ENCODE measurements around the gene RUBCNL. TPM values are rescaled to one million over a fixed set of nuclear protein-coding genes. Genes with fewer than 3 reads are reported as not detected.
A peak's percentile ranks its signal among the peaks of the same experiment; 100 is the strongest.

RUBCNL gene, protein sequence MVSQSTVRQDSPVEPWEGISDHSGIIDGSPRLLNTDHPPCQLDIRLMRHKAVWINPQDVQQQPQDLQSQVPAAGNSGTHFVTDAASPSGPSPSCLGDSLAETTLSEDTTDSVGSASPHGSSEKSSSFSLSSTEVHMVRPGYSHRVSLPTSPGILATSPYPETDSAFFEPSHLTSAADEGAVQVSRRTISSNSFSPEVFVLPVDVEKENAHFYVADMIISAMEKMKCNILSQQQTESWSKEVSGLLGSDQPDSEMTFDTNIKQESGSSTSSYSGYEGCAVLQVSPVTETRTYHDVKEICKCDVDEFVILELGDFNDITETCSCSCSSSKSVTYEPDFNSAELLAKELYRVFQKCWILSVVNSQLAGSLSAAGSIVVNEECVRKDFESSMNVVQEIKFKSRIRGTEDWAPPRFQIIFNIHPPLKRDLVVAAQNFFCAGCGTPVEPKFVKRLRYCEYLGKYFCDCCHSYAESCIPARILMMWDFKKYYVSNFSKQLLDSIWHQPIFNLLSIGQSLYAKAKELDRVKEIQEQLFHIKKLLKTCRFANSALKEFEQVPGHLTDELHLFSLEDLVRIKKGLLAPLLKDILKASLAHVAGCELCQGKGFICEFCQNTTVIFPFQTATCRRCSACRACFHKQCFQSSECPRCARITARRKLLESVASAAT
- total RNA-seq (2021) (1.9 to 2.1 TPM (median 1.9 TPM) in 3 replicates), Bru-seq, nascent RNA (percentile 30 among the genes with signal in this experiment)
- long read RNA-seq, experiment 1, partial matches to known transcripts, result 0 of 14 reads
- long read RNA-seq, experiment 1, other reads (novel, unspliced or antisense), result 9 of 14 reads
- long read RNA-seq, experiment 2, partial matches to known transcripts, result 0 of 3 reads
- long read RNA-seq, experiment 2, other reads (novel, unspliced or antisense), result 1 of 3 reads
- long read RNA-seq, experiment 3, partial matches to known transcripts, result 0 of 4 reads
- long read RNA-seq, experiment 3, other reads (novel, unspliced or antisense), result 1 of 4 reads

DNA sequence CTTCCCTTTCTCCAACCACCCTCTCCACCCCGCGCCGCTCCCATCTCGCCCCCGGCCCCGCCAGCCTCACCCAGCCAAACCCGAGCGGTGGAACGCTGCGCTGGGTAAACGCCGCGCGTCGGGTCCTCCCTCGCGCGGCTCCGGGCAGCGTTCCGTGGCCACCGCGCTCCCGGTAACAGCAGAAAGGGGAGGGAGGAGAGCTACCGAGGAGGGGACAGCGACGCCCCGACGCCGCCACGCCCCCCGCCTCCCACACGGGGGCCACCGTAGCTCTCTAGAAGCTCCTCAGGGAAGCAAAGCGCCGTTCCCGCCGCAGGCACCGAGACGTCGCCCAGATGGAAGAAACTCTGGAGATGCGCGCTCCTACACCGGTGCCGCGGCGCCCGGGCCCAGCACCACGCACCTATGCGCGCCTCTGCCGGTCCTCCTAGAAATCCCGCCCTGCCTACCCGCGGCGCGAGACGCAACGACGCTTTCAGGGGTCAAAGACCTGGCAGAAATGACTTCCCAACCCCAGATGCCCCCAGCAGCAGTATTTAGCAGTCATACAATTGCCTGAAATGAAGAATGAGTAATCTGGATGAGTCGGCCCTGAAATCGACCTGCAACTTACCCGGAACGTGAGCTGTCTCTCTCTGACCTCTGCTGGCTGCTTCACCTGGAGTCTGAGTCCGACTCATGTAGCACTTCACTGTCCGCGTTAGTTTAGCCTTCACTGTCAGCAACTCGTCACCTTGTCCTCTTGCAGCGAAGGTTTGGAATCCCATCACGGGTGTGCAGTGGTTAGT, at the start of gene RUBCNL:
TSS of gene RUBCNL (minus strand) at position 189 of the 788 bp plus-strand sequence. CDS start 14,777 bp downstream, outside the sequence.
- peak; percentile 70 for DNase-seq (ENCODE audit: low spot score)
- H3K27ac Mint-ChIP-seq, result no peak within 1 kb of the TSS; the same call in 1 of the 2 replicates
- no peaks in the 10 kb centered on the region for H3K9me3 Mint-ChIP-seq
- H3K4me3 Mint-ChIP-seq, result peak within 1 kb of the TSS; percentile 88
- peaks cover 61% of the 10 kb centered on the region for H3K27me3 Mint-ChIP-seq (ENCODE audit: low read depth)
- H3K36me3 Mint-ChIP-seq, result no peaks in the 10 kb centered on the region
- POLR2A ChIA-PET, result no interaction called here
- peaks cover 28% of the 10 kb centered on the region for H3K4me1 Mint-ChIP-seq
- ATAC-seq, result peak; percentile 76
- CTCF ChIA-PET, result interaction anchor here (0.6 to 1.0 kb wide), 3 partner anchors 66 to 129 kb away, joined by 3 to 7 read pairs (median 4); no protein-coding TSS in a partner anchor
- TF ChIP-seq, protein P1, sequence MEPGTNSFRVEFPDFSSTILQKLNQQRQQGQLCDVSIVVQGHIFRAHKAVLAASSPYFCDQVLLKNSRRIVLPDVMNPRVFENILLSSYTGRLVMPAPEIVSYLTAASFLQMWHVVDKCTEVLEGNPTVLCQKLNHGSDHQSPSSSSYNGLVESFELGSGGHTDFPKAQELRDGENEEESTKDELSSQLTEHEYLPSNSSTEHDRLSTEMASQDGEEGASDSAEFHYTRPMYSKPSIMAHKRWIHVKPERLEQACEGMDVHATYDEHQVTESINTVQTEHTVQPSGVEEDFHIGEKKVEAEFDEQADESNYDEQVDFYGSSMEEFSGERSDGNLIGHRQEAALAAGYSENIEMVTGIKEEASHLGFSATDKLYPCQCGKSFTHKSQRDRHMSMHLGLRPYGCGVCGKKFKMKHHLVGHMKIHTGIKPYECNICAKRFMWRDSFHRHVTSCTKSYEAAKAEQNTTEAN (CRISPR knock-in tag; IDR thresholded peaks at IDR 0.05), result 0 out of 2 replicates have a peak, but pooled peaks have one; percentile 20
- TF ChIP-seq GABPB1 (CRISPR knock-in tag; IDR thresholded peaks at IDR 0.05), result no peak
- TF ChIP-seq TCF7 (CRISPR knock-in tag; IDR thresholded peaks at IDR 0.05; ENCODE audit: low read depth), result no peak
- TF ChIP-seq, protein P2, sequence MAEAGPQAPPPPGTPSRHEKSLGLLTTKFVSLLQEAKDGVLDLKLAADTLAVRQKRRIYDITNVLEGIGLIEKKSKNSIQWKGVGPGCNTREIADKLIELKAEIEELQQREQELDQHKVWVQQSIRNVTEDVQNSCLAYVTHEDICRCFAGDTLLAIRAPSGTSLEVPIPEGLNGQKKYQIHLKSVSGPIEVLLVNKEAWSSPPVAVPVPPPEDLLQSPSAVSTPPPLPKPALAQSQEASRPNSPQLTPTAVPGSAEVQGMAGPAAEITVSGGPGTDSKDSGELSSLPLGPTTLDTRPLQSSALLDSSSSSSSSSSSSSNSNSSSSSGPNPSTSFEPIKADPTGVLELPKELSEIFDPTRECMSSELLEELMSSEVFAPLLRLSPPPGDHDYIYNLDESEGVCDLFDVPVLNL (CRISPR knock-in tag; IDR thresholded peaks at IDR 0.05; ENCODE audit: borderline replicate concordance, low read depth), result no peak
- TF ChIP-seq, protein P3, sequence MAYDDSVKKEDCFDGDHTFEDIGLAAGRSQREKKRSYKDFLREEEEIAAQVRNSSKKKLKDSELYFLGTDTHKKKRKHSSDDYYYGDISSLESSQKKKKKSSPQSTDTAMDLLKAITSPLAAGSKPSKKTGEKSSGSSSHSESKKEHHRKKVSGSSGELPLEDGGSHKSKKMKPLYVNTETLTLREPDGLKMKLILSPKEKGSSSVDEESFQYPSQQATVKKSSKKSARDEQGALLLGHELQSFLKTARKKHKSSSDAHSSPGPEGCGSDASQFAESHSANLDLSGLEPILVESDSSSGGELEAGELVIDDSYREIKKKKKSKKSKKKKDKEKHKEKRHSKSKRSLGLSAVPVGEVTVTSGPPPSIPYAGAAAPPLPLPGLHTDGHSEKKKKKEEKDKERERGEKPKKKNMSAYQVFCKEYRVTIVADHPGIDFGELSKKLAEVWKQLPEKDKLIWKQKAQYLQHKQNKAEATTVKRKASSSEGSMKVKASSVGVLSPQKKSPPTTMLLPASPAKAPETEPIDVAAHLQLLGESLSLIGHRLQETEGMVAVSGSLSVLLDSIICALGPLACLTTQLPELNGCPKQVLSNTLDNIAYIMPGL (CRISPR knock-in tag; IDR thresholded peaks at IDR 0.05), result peak; percentile 59; the same call in 1 of the 2 replicates
- TF ChIP-seq, protein P4, sequence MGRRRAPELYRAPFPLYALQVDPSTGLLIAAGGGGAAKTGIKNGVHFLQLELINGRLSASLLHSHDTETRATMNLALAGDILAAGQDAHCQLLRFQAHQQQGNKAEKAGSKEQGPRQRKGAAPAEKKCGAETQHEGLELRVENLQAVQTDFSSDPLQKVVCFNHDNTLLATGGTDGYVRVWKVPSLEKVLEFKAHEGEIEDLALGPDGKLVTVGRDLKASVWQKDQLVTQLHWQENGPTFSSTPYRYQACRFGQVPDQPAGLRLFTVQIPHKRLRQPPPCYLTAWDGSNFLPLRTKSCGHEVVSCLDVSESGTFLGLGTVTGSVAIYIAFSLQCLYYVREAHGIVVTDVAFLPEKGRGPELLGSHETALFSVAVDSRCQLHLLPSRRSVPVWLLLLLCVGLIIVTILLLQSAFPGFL (CRISPR knock-in tag; IDR thresholded peaks at IDR 0.05; ENCODE audit: borderline replicate concordance), result no peak
- TF ChIP-seq, protein P5, sequence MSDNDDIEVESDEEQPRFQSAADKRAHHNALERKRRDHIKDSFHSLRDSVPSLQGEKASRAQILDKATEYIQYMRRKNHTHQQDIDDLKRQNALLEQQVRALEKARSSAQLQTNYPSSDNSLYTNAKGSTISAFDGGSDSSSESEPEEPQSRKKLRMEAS (CRISPR knock-in tag; IDR thresholded peaks at IDR 0.05), result peak; percentile 69
- TF ChIP-seq ZNF219 (CRISPR knock-in tag; IDR thresholded peaks at IDR 0.05; ENCODE audit: borderline replicate concordance), result 0 out of 2 replicates have a peak, but pooled peaks have one; percentile 46
- TF ChIP-seq ATF1 (CRISPR knock-in tag; IDR thresholded peaks at IDR 0.05), result no peak
- TF ChIP-seq, protein P6, sequence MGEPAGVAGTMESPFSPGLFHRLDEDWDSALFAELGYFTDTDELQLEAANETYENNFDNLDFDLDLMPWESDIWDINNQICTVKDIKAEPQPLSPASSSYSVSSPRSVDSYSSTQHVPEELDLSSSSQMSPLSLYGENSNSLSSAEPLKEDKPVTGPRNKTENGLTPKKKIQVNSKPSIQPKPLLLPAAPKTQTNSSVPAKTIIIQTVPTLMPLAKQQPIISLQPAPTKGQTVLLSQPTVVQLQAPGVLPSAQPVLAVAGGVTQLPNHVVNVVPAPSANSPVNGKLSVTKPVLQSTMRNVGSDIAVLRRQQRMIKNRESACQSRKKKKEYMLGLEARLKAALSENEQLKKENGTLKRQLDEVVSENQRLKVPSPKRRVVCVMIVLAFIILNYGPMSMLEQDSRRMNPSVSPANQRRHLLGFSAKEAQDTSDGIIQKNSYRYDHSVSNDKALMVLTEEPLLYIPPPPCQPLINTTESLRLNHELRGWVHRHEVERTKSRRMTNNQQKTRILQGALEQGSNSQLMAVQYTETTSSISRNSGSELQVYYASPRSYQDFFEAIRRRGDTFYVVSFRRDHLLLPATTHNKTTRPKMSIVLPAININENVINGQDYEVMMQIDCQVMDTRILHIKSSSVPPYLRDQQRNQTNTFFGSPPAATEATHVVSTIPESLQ (CRISPR knock-in tag; IDR thresholded peaks at IDR 0.05), result no peak
- TF ChIP-seq, protein P7, sequence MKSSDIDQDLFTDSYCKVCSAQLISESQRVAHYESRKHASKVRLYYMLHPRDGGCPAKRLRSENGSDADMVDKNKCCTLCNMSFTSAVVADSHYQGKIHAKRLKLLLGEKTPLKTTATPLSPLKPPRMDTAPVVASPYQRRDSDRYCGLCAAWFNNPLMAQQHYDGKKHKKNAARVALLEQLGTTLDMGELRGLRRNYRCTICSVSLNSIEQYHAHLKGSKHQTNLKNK (CRISPR knock-in tag; IDR thresholded peaks at IDR 0.05), result no peak
- TF ChIP-seq, protein P8, sequence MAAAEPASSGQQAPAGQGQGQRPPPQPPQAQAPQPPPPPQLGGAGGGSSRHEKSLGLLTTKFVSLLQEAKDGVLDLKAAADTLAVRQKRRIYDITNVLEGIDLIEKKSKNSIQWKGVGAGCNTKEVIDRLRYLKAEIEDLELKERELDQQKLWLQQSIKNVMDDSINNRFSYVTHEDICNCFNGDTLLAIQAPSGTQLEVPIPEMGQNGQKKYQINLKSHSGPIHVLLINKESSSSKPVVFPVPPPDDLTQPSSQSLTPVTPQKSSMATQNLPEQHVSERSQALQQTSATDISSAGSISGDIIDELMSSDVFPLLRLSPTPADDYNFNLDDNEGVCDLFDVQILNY (CRISPR knock-in tag; IDR thresholded peaks at IDR 0.05), result 0 out of 2 replicates have a peak, but pooled peaks have one; percentile 43
- no peak for TF ChIP-seq CREB1 (CRISPR knock-in tag; IDR thresholded peaks at IDR 0.05)
- TF ChIP-seq, protein P9, sequence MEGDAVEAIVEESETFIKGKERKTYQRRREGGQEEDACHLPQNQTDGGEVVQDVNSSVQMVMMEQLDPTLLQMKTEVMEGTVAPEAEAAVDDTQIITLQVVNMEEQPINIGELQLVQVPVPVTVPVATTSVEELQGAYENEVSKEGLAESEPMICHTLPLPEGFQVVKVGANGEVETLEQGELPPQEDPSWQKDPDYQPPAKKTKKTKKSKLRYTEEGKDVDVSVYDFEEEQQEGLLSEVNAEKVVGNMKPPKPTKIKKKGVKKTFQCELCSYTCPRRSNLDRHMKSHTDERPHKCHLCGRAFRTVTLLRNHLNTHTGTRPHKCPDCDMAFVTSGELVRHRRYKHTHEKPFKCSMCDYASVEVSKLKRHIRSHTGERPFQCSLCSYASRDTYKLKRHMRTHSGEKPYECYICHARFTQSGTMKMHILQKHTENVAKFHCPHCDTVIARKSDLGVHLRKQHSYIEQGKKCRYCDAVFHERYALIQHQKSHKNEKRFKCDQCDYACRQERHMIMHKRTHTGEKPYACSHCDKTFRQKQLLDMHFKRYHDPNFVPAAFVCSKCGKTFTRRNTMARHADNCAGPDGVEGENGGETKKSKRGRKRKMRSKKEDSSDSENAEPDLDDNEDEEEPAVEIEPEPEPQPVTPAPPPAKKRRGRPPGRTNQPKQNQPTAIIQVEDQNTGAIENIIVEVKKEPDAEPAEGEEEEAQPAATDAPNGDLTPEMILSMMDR (IDR thresholded peaks at IDR 0.05), result no peak
- no peak for TF ChIP-seq ZNF423 (CRISPR knock-in tag; IDR thresholded peaks at IDR 0.05)
- no peak for TF ChIP-seq OVOL2 (CRISPR knock-in tag; IDR thresholded peaks at IDR 0.05; ENCODE audit: borderline replicate concordance)
- TF ChIP-seq HMGA2 (CRISPR knock-in tag; IDR thresholded peaks at IDR 0.05), result no peak
- TF ChIP-seq ETV6 (CRISPR knock-in tag; IDR thresholded peaks at IDR 0.05), result no peak
- no peak for TF ChIP-seq ZNF317 (CRISPR knock-in tag; IDR thresholded peaks at IDR 0.05; ENCODE audit: borderline replicate concordance, low read depth)
- no peak for TF ChIP-seq TP53 (CRISPR knock-in tag; IDR thresholded peaks at IDR 0.05)
- TF ChIP-seq JAZF1 (CRISPR knock-in tag; IDR thresholded peaks at IDR 0.05), result no peak

Measured in WTC11 (cell line).